ENCODE results near the gene RIT1. TPM values are rescaled to one million over a fixed set of nuclear protein-coding genes. Genes with fewer than 3 reads are reported as not detected.

Gene RIT1
- total RNA-seq, 1 experiment from 2014 or later = 27.2 TPM

GRCh38 chr1:155884031-155884960 lies 26.9 kb downstream of the RIT1 start:
- no peaks in the 10 kb centered on the region for H3K27me3 Mint-ChIP-seq (ENCODE audit: low read depth)
- CTCF ChIA-PET = interaction anchor here (1.3 to 1.7 kb wide), 2 partner anchors 54 to 94 kb away, joined by 4 to 5 read pairs; partner anchors contain the start of gene ARHGEF2
- TF ChIP-seq NR2C2 (CRISPR knock-in tag; IDR thresholded peaks at IDR 0.05) (no peak), ZNF121 (CRISPR knock-in tag; IDR thresholded peaks at IDR 0.05) (no peak), HMGA2 (CRISPR knock-in tag; IDR thresholded peaks at IDR 0.05) (no peak), FOXP1 (CRISPR knock-in tag; IDR thresholded peaks at IDR 0.05; ENCODE audit: borderline replicate concordance) (no peak)
- H3K9me3 Mint-ChIP-seq = no peaks in the 10 kb centered on the region
- no peaks in the 10 kb centered on the region for H3K36me3 Mint-ChIP-seq
- H3K4me1 Mint-ChIP-seq = 0 out of 2 replicates have a peak, but pooled peaks cover 5% of the 10 kb centered on the region
- no peak overlapping the region for H3K4me3 Mint-ChIP-seq
- ATAC-seq (peak; percentile 34), DNase-seq (ENCODE audit: low spot score) (no peak)
- POLR2A ChIA-PET = no interaction called here
- 0 out of 2 replicates have a peak overlapping the region, but pooled peaks have one; percentile 58 for H3K27ac Mint-ChIP-seq

- no peak overlapping the region for H3K27ac Mint-ChIP-seq
- H3K36me3 Mint-ChIP-seq = no peaks in the 10 kb centered on the region
- H3K4me3 Mint-ChIP-seq = no peak overlapping the region
- H3K9me3 Mint-ChIP-seq = no peaks in the 10 kb centered on the region
- H3K4me1 Mint-ChIP-seq = 0 out of 2 replicates have a peak, but pooled peaks cover 5% of the 10 kb centered on the region
- DNase-seq (ENCODE audit: low spot score) (no peak), ATAC-seq (no peak)
- TF ChIP-seq IRF2 (CRISPR knock-in tag; IDR thresholded peaks at IDR 0.05; ENCODE audit: borderline replicate concordance, low read depth) = no peak
- no peaks in the 10 kb centered on the region for H3K27me3 Mint-ChIP-seq (ENCODE audit: low read depth)
- ChIA-PET POLR2A (no interaction called here), CTCF (interaction anchor here (1.0 to 1.7 kb wide), 2 partner anchors 23 to 96 kb away, joined by 4 read pairs; partner anchors contain the start of genes ARHGEF2 and SYT11)
Measured at GRCh38 chr1:155882766-155883165, 28.4 kb downstream of the RIT1 start.

GRCh38 chr1:155882235-155882634 lies 28.9 kb downstream of the RIT1 start:
- ChIA-PET CTCF (interaction anchor here (1.0 kb wide), 1 partner anchor 23 kb away, joined by 4 read pairs; the partner anchor contains the start of gene SYT11), POLR2A (no interaction called here)
- no peak overlapping the region for H3K27ac Mint-ChIP-seq
- no peaks in the 10 kb centered on the region for H3K36me3 Mint-ChIP-seq
- ATAC-seq (no peak), DNase-seq (ENCODE audit: low spot score) (no peak)
- 0 out of 2 replicates have a peak, but pooled peaks cover 5% of the 10 kb centered on the region for H3K4me1 Mint-ChIP-seq
- H3K9me3 Mint-ChIP-seq = no peaks in the 10 kb centered on the region
- H3K4me3 Mint-ChIP-seq = no peak overlapping the region
- no peaks in the 10 kb centered on the region for H3K27me3 Mint-ChIP-seq (ENCODE audit: low read depth)
- no peak for TF ChIP-seq ZNF532 (CRISPR knock-in tag; IDR thresholded peaks at IDR 0.05; ENCODE audit: borderline replicate concordance)
- no peak for TF ChIP-seq ZBTB43 (CRISPR knock-in tag; IDR thresholded peaks at IDR 0.05)

GRCh38 chr1:155880950-155881349 lies 30.2 kb downstream of the RIT1 start:
- CTCF ChIA-PET = no interaction called here
- Mint-ChIP-seq H3K36me3 (no peaks in the 10 kb centered on the region), H3K4me1 (0 out of 2 replicates have a peak, but pooled peaks cover 5% of the 10 kb centered on the region), H3K27me3 (ENCODE audit: low read depth) (no peaks in the 10 kb centered on the region), H3K4me3 (no peak overlapping the region), H3K27ac (no peak overlapping the region; the same call in 1 of the 2 replicates), H3K9me3 (no peaks in the 10 kb centered on the region)
- POLR2A ChIA-PET = no interaction called here
- TF ChIP-seq FOXP1 (CRISPR knock-in tag; IDR thresholded peaks at IDR 0.05; ENCODE audit: borderline replicate concordance) (no peak), CBFB (CRISPR knock-in tag; IDR thresholded peaks at IDR 0.05; ENCODE audit: low read depth) (no peak), SOX15 (CRISPR knock-in tag; IDR thresholded peaks at IDR 0.05) (no peak), JAZF1 (CRISPR knock-in tag; IDR thresholded peaks at IDR 0.05) (no peak), ZNF396 (CRISPR knock-in tag; IDR thresholded peaks at IDR 0.05; ENCODE audit: borderline replicate concordance) (no peak), ERG (CRISPR knock-in tag; IDR thresholded peaks at IDR 0.05) (no peak), CDX4 (CRISPR knock-in tag; IDR thresholded peaks at IDR 0.05; ENCODE audit: borderline replicate concordance) (no peak), E2F5 (CRISPR knock-in tag; IDR thresholded peaks at IDR 0.05) (no peak), CREM (CRISPR knock-in tag; IDR thresholded peaks at IDR 0.05) (no peak), PRRX2 (CRISPR knock-in tag; IDR thresholded peaks at IDR 0.05) (no peak), MLX (CRISPR knock-in tag; IDR thresholded peaks at IDR 0.05) (no peak), IRF2 (CRISPR knock-in tag; IDR thresholded peaks at IDR 0.05; ENCODE audit: borderline replicate concordance, low read depth) (no peak)
- DNase-seq (ENCODE audit: low spot score) = no peak
- ATAC-seq = no peak

Data from WTC11 (cell line).